Measurements from ENCODE around the gene SLF2. TPM values are rescaled to one million over a fixed set of nuclear protein-coding genes. Genes with fewer than 3 reads are reported as not detected.

Gene SLF2
- total and polyA plus RNA-seq, 4 donors, result 4.0 to 18.8 (median 12.1) TPM

- no peak for TF ChIP-seq RXRA (IDR thresholded peaks at IDR 0.05)
- Histone ChIP-seq H3K27me3 (ENCODE audit: control insufficient read depth in 4 of 4, insufficient read depth in 4 of 4, low read length in 3 of 4) (peaks cover 0 to 11% (median 0%) of the 10 kb centered on the region in 4 donors), H3K9ac (ENCODE audit: low read depth in 1 of 2, low read length in 2 of 2) (no peak overlapping the region), H3K4me3 (ENCODE audit: low read depth in 1 of 3, low read length in 3 of 3) (no peak overlapping the region), H3K9me3 (ENCODE audit: control insufficient read depth in 4 of 4, low read length in 3 of 4) (no peaks in the 10 kb centered on the region), H3K4me1 (ENCODE audit: control insufficient read depth in 4 of 4, insufficient read depth in 4 of 4, low read length in 3 of 4) (no peaks in the 10 kb centered on the region), H3K36me3 (ENCODE audit: control insufficient read depth in 4 of 4, insufficient read depth in 3 of 4, low read depth in 1 of 4, low read length in 3 of 4) (no peaks in the 10 kb centered on the region), H3K27ac (ENCODE audit: low read depth in 1 of 2, low read length in 2 of 2) (no peak overlapping the region)
- DNase-seq (ENCODE audit: low spot score), result no peak
- WGBS, result 98% methylated on average over 3 of the region's 3 CpGs
Measured at GRCh38 chr10:100886091-100886490, 26.7 kb upstream of the SLF2 start.

- WGBS, result 93% methylated on average over 5 of the region's 5 CpGs
- Histone ChIP-seq H3K27me3 (ENCODE audit: control insufficient read depth in 4 of 4, insufficient read depth in 4 of 4, low read length in 3 of 4) (peaks cover 0 to 11% (median 0%) of the 10 kb centered on the region in 4 donors), H3K9me3 (ENCODE audit: control insufficient read depth in 4 of 4, low read length in 3 of 4) (no peaks in the 10 kb centered on the region), H3K36me3 (ENCODE audit: control insufficient read depth in 4 of 4, insufficient read depth in 3 of 4, low read depth in 1 of 4, low read length in 3 of 4) (no peaks in the 10 kb centered on the region), H3K4me1 (ENCODE audit: control insufficient read depth in 4 of 4, insufficient read depth in 4 of 4, low read length in 3 of 4) (no peaks in the 10 kb centered on the region), H3K27ac (ENCODE audit: low read depth in 1 of 2, low read length in 2 of 2) (no peak overlapping the region), H3K9ac (ENCODE audit: low read depth in 1 of 2, low read length in 2 of 2) (no peak overlapping the region), H3K4me3 (ENCODE audit: low read depth in 1 of 3, low read length in 3 of 3) (no peak overlapping the region)
- no peak for TF ChIP-seq HNF4G (IDR thresholded peaks at IDR 0.05)
- no peak for TF ChIP-seq RAD21 (IDR thresholded peaks at IDR 0.05)
- no peak for TF ChIP-seq ATF3 (IDR thresholded peaks at IDR 0.05)
- TF ChIP-seq NR2F2 (IDR thresholded peaks at IDR 0.05), result no peak
- DNase-seq (ENCODE audit: low spot score), result no peak
Measured at GRCh38 chr10:100886521-100886920, 26.2 kb upstream of the SLF2 start.

DNA sequence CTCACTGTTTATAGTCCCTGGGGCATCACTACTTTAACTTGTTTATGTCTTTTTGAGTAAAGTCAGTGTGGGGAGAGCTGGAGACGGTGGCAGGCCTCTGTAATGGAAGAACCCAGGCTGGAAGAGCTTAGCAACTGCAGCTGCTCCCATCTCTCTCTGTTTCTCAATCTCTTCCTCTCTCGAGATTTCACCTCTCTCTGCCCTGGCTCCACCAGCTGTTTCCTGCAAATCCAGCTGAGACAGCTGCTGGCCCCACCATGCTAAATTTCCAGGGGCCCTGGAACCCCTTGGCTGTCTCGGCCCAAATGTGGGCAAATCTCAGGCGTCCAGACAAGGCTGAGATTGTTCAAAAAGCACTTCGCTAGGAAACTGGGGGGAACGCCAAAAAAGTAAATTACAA lies 25.8 kb upstream of the SLF2 start:
- Histone ChIP-seq H3K9me3 (ENCODE audit: control insufficient read depth in 4 of 4, low read length in 3 of 4) (no peaks in the 10 kb centered on the region), H3K27me3 (ENCODE audit: control insufficient read depth in 4 of 4, insufficient read depth in 4 of 4, low read length in 3 of 4) (peaks cover 0 to 11% (median 0%) of the 10 kb centered on the region in 4 donors), H3K4me1 (ENCODE audit: control insufficient read depth in 4 of 4, insufficient read depth in 4 of 4, low read length in 3 of 4) (no peaks in the 10 kb centered on the region), H3K36me3 (ENCODE audit: control insufficient read depth in 4 of 4, insufficient read depth in 3 of 4, low read depth in 1 of 4, low read length in 3 of 4) (no peaks in the 10 kb centered on the region), H3K27ac (ENCODE audit: low read depth in 1 of 2, low read length in 2 of 2) (no peak overlapping the region), H3K9ac (ENCODE audit: low read depth in 1 of 2, low read length in 2 of 2) (no peak overlapping the region), H3K4me3 (ENCODE audit: low read depth in 1 of 3, low read length in 3 of 3) (no peak overlapping the region)
- DNase-seq (ENCODE audit: low spot score), result no peak
- TF ChIP-seq ATF3 (IDR thresholded peaks at IDR 0.05) (no peak), RXRA (IDR thresholded peaks at IDR 0.05) (no peak), EGR1 (IDR thresholded peaks at IDR 0.05; ENCODE audit: low read depth in 2 of 2) (no peak), REST (IDR thresholded peaks at IDR 0.05) (no peak), FOXA2 (IDR thresholded peaks at IDR 0.05) (no peak), NR2F2 (IDR thresholded peaks at IDR 0.05) (no peak), FOXA1 (IDR thresholded peaks at IDR 0.05) (no peak), YY1 (IDR thresholded peaks at IDR 0.05) (no peak), GABPA (IDR thresholded peaks at IDR 0.05 in 1 of 2, conservative IDR thresholded peaks at IDR 0.05 in 1 of 2) (no peak), TAF1 (conservative IDR thresholded peaks at IDR 0.05) (no peak), HNF4A (conservative IDR thresholded peaks at IDR 0.05) (no peak), SP1 (IDR thresholded peaks at IDR 0.05) (no peak), RAD21 (IDR thresholded peaks at IDR 0.05) (no peak), JUND (IDR thresholded peaks at IDR 0.05) (no peak)
- TF ChIP-seq, protein P1, sequence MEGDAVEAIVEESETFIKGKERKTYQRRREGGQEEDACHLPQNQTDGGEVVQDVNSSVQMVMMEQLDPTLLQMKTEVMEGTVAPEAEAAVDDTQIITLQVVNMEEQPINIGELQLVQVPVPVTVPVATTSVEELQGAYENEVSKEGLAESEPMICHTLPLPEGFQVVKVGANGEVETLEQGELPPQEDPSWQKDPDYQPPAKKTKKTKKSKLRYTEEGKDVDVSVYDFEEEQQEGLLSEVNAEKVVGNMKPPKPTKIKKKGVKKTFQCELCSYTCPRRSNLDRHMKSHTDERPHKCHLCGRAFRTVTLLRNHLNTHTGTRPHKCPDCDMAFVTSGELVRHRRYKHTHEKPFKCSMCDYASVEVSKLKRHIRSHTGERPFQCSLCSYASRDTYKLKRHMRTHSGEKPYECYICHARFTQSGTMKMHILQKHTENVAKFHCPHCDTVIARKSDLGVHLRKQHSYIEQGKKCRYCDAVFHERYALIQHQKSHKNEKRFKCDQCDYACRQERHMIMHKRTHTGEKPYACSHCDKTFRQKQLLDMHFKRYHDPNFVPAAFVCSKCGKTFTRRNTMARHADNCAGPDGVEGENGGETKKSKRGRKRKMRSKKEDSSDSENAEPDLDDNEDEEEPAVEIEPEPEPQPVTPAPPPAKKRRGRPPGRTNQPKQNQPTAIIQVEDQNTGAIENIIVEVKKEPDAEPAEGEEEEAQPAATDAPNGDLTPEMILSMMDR (IDR thresholded peaks at IDR 0.05; ENCODE audit: low read depth, low read length, missing input control), result no peak
- TF ChIP-seq, protein P2, sequence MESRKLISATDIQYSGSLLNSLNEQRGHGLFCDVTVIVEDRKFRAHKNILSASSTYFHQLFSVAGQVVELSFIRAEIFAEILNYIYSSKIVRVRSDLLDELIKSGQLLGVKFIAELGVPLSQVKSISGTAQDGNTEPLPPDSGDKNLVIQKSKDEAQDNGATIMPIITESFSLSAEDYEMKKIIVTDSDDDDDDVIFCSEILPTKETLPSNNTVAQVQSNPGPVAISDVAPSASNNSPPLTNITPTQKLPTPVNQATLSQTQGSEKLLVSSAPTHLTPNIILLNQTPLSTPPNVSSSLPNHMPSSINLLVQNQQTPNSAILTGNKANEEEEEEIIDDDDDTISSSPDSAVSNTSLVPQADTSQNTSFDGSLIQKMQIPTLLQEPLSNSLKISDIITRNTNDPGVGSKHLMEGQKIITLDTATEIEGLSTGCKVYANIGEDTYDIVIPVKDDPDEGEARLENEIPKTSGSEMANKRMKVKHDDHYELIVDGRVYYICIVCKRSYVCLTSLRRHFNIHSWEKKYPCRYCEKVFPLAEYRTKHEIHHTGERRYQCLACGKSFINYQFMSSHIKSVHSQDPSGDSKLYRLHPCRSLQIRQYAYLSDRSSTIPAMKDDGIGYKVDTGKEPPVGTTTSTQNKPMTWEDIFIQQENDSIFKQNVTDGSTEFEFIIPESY (IDR thresholded peaks at IDR 0.05), result no peak
- WGBS, result 75% methylated on average over 6 of the region's 6 CpGs

All from liver (tissue), 9 donors.